Peyer's patch (tissue), 4 donors: ENCODE measurements around the gene TRIM74.
"Not testable (repeated sequence)": the region's sequence is repeated elsewhere in the genome, so short reads cannot be mapped to it uniquely, and the experiment has no call there.

Source experiments
- CTCF ChIP-seq, 6 experiments: fragments of 450-650 bp in 4 of 6; fragments of 200-600 bp in 2 of 6; sonication (generic) in 1 of 6; IDR thresholded peaks; one replicate each; pipeline ENCODE4 v1.5.1; 2017 to 2019; ENCODE audit warnings: antibody characterized with exemption in 6 of 6, mild to moderate bottlenecking in 3 of 6, moderate library complexity in 1 of 6
- POLR2A ChIP-seq, 2 donors: fragments of 450-650 bp; IDR thresholded peaks; one replicate each; pipeline ENCODE4 v1.5.1; 2017; ENCODE audit warnings: antibody characterized with exemption in 2 of 2, mild to moderate bottlenecking in 2 of 2, moderate library complexity in 2 of 2

- TF ChIP-seq CTCF, POLR2A (IDR thresholded peaks at IDR 0.05): not testable (repeated sequence)
Observed at GRCh38 chr7:72948714-72949113, 20.6 kb downstream of the TRIM74 start.
